Esophagus (tissue), 2 donors: ENCODE measurements around the gene CD47. TPM values are rescaled to one million over a fixed set of nuclear protein-coding genes. Genes with fewer than 3 reads are reported as not detected.

ENCODE experiments used
- H3K27ac ChIP-seq, 2 donors: one replicate each; pipeline ENCODE4 v1.5.1; 2013; ENCODE audit warnings: low read depth in 2 of 2, mild to moderate bottlenecking in 2 of 2, inconsistent platforms in 1 of 2, low read length in 1 of 2, moderate library complexity in 1 of 2
- H3K27me3 ChIP-seq, 2 donors: one replicate each; pipeline ENCODE4 v1.6.1; 2013; ENCODE audit warnings: low read length in 2 of 2, control low read depth in 1 of 2, mild to moderate bottlenecking in 1 of 2; ENCODE audit not compliant: insufficient read depth in 2 of 2, control insufficient read depth in 1 of 2
- H3K36me3 ChIP-seq, 2 donors: one replicate each; pipeline ENCODE4 v1.6.1; 2013; ENCODE audit warnings: low read length in 1 of 2; ENCODE audit not compliant: control insufficient read depth in 2 of 2, insufficient read depth in 2 of 2
- H3K4me1 ChIP-seq, 2 donors: one replicate each; pipeline ENCODE4 v1.6.1; 2013; ENCODE audit warnings: low read length in 1 of 2; ENCODE audit not compliant: control insufficient read depth in 2 of 2, insufficient read depth in 2 of 2
- H3K4me3 ChIP-seq, 2 donors: one replicate each; pipeline ENCODE4 v1.5.1; 2013; ENCODE audit warnings: low read length in 2 of 2, mild to moderate bottlenecking in 2 of 2, low read depth in 1 of 2, moderate library complexity in 1 of 2
- H3K9me3 ChIP-seq, 2 donors: one replicate each; pipeline ENCODE4 v1.6.1; 2013; ENCODE audit warnings: mild to moderate bottlenecking in 2 of 2, low read depth in 1 of 2, low read length in 1 of 2, moderate library complexity in 1 of 2; ENCODE audit not compliant: control insufficient read depth in 2 of 2, insufficient read depth in 1 of 2
- WGBS, 2 donors: extraction: QIAGEN DNeasy Blood & Tissue Kit; methylation state at CpG; one replicate each; pipeline ENCODE4 v1.1.7; 2013; 5-methylcytosine and 5-hydroxymethylcytosine counted together
- polyA plus RNA-seq, 2 donors: library from polyadenylated mRNA; stranded (reverse); fragments of 200-250 nt; gene quantifications; one replicate each; pipeline ENCODE4 v1.2.3, GENCODE V29; 2013
- donor health status: healthy with polysubstance abuse.
- donor health status: Bipolar disorder and iron deficiency.

CD47 gene
- polyA plus RNA-seq, 2 donors = 73.6 to 73.7 TPM

DNA sequence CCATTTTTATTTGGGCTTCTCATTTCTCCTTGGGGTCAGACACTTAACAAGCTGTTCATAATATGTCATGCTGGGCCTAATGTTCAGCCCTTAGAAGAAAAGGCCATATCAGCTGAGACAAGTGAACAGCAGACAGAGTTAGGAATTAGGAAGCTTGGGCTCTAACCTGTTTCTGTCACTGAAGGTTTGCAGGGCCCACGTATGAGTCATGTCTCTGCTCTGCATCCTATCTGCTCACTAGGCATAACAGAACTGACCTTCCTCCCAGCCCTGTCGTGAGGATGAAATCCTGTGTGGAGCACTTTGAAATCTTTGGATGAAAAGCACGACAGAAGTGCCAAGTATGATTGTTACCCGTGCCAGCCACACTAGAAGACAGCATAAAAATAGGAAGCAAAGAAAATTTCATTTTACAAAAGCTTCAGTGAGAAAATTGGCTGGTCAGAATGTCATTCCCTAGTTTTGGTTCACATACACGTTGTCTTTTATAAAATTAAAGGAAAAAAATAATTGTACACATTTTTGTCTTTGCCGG is 26.5 kb upstream of the CD47 start:
- no peak overlapping the region for H3K4me3 ChIP-seq
- WGBS, 2 donors = 60 to 61% methylated on average over 6 of the region's 6 CpGs
- no peak overlapping the region for H3K27ac ChIP-seq
- no peaks in the 10 kb centered on the region for H3K27me3 ChIP-seq
- H3K4me1 ChIP-seq = peaks cover 0 to 7% of the 10 kb centered on the region in 2 donors
- H3K36me3 ChIP-seq = no peaks in the 10 kb centered on the region
- H3K9me3 ChIP-seq = no peaks in the 10 kb centered on the region

DNA sequence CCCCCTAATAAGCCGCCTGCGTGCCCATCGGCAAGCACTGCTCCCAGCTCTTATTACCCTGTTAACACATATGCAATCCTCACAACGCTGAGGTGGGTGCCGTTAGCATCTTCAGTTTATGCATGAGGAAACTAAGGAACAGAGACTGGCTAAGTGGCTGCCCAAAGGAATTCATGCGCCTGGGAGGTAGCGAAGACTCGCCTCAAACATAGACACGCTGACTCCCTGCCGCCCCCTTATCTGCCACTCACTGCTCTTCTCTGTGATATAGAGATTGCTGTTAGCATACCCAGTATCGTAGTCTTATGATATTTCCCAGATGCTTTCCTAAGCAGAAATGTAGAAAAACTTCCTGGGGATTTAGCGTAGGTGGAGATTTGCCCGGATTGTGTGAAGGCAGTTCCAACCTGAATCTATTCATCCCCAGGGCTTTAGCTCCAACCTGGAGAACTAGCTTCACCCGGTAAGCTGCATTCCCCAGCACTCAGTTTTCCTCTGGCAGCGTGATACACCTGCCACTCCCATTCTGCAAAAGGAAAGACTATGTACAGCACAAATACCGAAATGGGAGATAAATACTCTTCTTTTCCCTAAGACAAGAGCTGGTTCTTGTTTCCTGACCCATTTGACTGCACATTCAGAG is 23.7 kb upstream of the CD47 start:
- no peaks in the 10 kb centered on the region for H3K9me3 ChIP-seq
- H3K27ac ChIP-seq = peak overlapping the region; percentile 75 to 76
- H3K4me1 ChIP-seq = peaks cover 0 to 7% of the 10 kb centered on the region in 2 donors
- WGBS, 2 donors = 76 to 77% methylated on average over 16 of the region's 16 CpGs
- H3K27me3 ChIP-seq = no peaks in the 10 kb centered on the region
- H3K36me3 ChIP-seq = no peaks in the 10 kb centered on the region
- no peak overlapping the region for H3K4me3 ChIP-seq

DNA sequence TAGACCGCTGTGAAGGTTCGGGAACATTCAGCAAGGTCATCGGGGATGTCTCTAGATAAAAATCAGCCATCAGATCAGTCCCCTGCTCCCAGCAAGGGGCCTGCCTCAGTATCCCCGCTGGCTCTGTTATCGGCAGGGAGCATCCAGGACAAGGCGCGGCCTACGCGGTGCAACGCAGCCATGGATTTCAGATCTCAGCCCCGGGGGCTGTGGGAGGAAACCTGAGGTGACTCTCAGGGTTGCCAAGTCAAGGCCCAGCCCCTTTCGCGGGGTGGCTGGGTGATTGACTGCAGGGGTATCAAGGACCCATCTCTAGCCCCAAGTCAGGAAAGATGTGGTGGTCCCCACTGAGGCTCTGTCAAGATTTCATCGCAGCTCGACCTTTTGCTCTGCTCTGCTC is 23.1 kb upstream of the CD47 start:
- 94% methylated on average over 15 of the region's 15 CpGs for WGBS, 2 donors
- Histone ChIP-seq H3K4me1 (peaks cover 0 to 7% of the 10 kb centered on the region in 2 donors), H3K27ac (peak overlapping the region; percentile 62 to 76), H3K4me3 (no peak overlapping the region), H3K36me3 (no peaks in the 10 kb centered on the region), H3K27me3 (no peaks in the 10 kb centered on the region), H3K9me3 (no peaks in the 10 kb centered on the region)

DNA sequence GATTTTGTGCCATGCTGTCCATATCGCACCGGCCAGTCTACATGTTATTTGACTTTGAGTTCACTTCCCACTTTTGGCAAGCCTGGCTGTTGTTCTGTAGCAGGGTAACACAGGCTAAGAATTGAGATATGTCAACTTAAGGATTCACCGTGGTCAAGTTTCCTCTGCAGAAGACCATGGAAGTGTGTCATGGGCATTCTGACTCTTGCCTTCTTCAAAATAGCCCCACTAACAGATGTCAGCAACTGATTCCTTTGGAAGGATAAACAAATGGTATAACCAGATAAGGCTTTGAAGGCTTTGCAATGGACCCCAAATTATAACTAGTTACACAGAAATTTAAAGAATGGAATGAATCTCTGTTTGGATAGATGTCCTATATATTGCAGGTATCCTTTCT is 20.1 kb upstream of the CD47 start:
- Histone ChIP-seq H3K27me3 (no peaks in the 10 kb centered on the region), H3K4me1 (peaks cover 0 to 7% of the 10 kb centered on the region in 2 donors), H3K9me3 (no peaks in the 10 kb centered on the region), H3K4me3 (no peak overlapping the region), H3K27ac (no peak overlapping the region), H3K36me3 (no peaks in the 10 kb centered on the region)
- 92 to 94% methylated on average over 3 of the region's 3 CpGs for WGBS, 2 donors

DNA sequence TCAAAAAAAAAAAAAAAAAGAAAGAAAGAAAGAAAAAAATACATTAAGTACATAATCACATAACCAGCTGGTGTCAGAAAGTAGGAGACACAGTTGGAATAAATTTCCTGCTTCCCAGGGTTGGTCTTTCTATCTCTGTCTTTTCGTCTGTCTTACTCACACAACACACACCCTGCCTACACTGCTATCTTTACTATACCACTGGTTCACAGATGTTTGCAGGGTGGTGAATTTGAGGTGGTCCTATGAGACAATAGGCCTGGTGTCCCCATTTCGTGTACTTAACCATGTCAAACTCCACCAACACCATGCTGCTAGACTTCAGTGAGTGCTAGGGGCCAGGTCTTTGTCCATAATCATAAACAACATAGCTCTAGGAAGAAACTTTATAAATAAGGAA is 17.6 kb upstream of the CD47 start:
- no peak overlapping the region for H3K27ac ChIP-seq
- no peaks in the 10 kb centered on the region for H3K36me3 ChIP-seq
- 90 to 95% methylated on average over 2 of the region's 2 CpGs for WGBS, 2 donors
- no peaks in the 10 kb centered on the region for H3K27me3 ChIP-seq
- H3K4me3 ChIP-seq = no peak overlapping the region
- H3K9me3 ChIP-seq = no peaks in the 10 kb centered on the region
- H3K4me1 ChIP-seq = no peaks in the 10 kb centered on the region

DNA sequence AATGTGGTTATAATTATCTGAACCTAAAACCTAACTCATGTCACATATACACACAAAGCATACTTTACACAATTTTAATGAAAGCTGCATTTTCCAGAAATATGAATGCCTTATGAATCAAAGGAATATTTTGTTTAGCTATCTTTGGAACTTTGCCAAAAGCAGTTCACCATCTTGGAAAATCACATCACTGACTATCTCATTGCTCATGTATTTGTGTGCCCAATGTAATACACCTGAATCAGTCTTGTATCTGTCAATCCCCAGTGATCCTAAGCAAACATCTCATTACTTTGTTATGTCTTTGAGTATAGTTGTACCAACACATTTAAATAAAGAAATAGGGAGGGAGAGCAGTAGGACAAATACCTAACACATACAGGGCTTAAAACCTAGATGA is 15.6 kb upstream of the CD47 start:
- Histone ChIP-seq H3K27ac (no peak overlapping the region), H3K4me1 (no peaks in the 10 kb centered on the region), H3K36me3 (no peaks in the 10 kb centered on the region)

DNA sequence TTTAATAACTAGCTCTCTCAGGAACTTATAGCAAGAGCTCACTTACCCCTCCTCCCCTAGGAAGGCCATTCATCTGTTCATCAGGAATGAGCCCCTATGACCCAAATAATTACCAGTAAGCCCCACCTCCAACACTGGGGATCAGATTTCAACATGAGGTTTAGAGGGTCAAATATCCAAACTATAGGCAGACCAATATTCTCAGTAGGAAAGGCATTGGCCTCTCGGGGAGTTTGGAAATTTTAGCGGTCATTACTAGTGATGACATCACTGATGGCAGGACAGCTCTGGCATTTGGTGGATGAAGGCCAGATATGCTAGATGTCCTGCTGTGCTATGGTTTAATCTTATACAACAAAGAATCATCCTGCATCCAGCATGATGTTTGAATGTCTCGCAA is 15.2 kb upstream of the CD47 start:
- Histone ChIP-seq H3K4me1 (no peaks in the 10 kb centered on the region), H3K4me3 (no peak overlapping the region), H3K36me3 (no peaks in the 10 kb centered on the region), H3K27me3 (no peaks in the 10 kb centered on the region), H3K27ac (no peak overlapping the region), H3K9me3 (no peaks in the 10 kb centered on the region)
- 95 to 96% methylated on average over 3 of the region's 3 CpGs for WGBS, 2 donors

More for the DNA sequence above, 15.6 kb upstream of the CD47 start:
- no peak overlapping the region for H3K4me3 ChIP-seq
- H3K27me3 ChIP-seq = no peaks in the 10 kb centered on the region
- no peaks in the 10 kb centered on the region for H3K9me3 ChIP-seq

DNA sequence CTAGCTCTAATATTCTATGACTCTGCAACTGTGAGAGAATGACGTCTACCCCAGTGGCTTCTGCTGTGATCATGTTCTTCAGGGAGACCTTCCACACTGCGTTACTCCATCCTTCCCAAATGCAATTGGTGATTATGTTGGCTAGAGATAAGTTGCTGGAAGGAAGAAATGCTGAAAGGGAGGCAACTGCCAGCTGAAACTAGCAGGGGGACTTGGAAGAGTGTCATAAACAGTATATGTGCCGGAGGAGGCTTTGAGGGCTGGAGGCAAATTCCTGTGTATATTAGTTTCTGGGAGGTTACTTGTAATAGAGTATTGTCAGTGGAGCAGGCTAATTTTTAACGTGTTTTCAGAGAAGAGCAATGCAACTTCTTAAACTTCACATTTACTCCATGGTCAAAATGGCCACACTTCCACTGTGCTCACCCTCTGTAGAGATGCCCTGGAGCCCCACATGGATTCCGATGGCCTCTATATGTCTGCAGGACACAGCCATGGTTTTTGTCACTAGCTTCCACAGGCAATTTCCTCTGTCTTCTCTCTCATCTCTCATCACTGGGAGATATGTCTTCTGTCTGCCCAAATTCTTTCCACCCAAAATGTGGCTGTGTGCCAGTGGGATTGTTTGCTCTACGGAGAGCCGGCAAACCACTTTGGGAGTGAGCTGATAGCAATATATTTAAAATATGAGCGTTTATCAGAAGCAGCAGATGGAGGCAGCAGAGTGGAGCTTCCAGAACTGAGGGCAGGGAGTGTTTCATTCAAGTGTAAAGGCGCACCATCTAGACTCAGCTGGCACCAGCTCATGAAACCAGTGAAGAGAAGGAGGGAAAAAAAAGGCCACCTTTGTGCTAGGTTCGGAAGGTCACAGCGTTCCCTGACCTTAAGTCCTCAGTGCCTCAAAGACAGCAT is 13.3 kb upstream of the CD47 start:
- Histone ChIP-seq H3K27me3 (no peaks in the 10 kb centered on the region), H3K4me1 (no peaks in the 10 kb centered on the region), H3K9me3 (no peaks in the 10 kb centered on the region), H3K4me3 (no peak overlapping the region), H3K27ac (no peak overlapping the region), H3K36me3 (no peaks in the 10 kb centered on the region)
- WGBS, 2 donors = 62% methylated on average over 11 of the region's 11 CpGs

DNA sequence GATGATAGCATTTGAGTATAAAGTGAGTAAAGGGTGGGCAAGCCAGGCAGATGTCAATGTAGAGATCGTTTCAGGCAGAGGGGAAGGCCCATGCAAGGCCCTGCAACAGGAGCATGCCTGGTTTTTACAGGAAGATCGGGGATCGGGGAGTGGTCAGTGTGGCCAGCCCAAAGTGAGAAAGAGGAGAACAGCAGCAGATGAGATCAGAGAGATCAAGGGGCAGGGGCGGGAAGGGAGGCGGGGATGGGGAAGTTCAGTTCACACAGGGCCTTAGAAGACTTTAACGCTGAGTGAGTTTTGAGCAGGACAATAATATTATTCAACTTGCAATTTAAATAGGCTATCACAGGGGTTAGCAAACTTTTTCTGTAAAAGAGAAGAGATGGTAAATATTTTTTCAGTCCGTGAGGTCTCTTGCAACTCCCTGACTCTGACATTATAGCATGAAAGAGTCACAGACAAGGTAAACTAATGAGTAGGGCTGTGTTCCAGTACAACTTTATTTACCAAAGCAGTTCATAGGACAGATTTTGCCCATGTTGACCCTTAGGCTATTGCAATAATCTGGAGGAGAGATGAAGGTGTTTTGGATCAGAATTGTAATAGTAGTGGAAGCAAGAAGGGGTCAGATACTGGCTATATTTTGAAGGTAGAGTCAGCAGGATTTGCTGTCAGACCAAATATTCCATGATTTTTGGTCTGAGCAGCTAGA is 12.4 kb upstream of the CD47 start:
- H3K4me1 ChIP-seq = no peaks in the 10 kb centered on the region
- WGBS, 2 donors = 85 to 91% methylated on average over 7 of the region's 7 CpGs
- H3K27me3 ChIP-seq = no peaks in the 10 kb centered on the region
- no peaks in the 10 kb centered on the region for H3K36me3 ChIP-seq
- no peak overlapping the region for H3K4me3 ChIP-seq
- no peaks in the 10 kb centered on the region for H3K9me3 ChIP-seq
- H3K27ac ChIP-seq = no peak overlapping the region
